ENCODE results near the gene TAS2R46.
"Not testable (repeated sequence)": the region's sequence is repeated elsewhere in the genome, so short reads cannot be mapped to it uniquely, and the experiment has no call there.

GRCh38 chr12:11041366-11041765 lies 20.7 kb downstream of the TAS2R46 start:
- not testable (repeated sequence) for TF ChIP-seq NFIC (IDR thresholded peaks at IDR 0.05); FOXM1 (IDR thresholded peaks at IDR 0.05; ENCODE audit: borderline replicate concordance, low read depth); CEBPB (IDR thresholded peaks at IDR 0.05); EP300 (IDR thresholded peaks at IDR 0.05; ENCODE audit: borderline replicate concordance); YY1 (IDR thresholded peaks at IDR 0.05; ENCODE audit: low read depth); RAD21 (IDR thresholded peaks at IDR 0.05; ENCODE audit: low read depth)

Measured in Ishikawa (cell line).